Uterus (tissue), 2 donors: ENCODE data around the gene TCEAL8.

ENCODE experiments used
- CTCF ChIP-seq, 4 experiments: fragments of 200-600 bp in 2 of 4; fragments of 450-650 bp in 2 of 4; sonication (generic) in 2 of 4; IDR thresholded peaks; one replicate each; pipeline ENCODE4 v1.5.1; 2016 to 2019; ENCODE audit warnings: antibody characterized with exemption in 4 of 4, mild to moderate bottlenecking in 2 of 4, moderate library complexity in 1 of 4
- POLR2A ChIP-seq, 2 donors: fragments of 450-650 bp; IDR thresholded peaks; one replicate each; pipeline ENCODE4 v1.6.1; 2016; ENCODE audit warnings: antibody characterized with exemption in 2 of 2, mild to moderate bottlenecking in 1 of 2, moderate library complexity in 1 of 2

- TF ChIP-seq POLR2A (IDR thresholded peaks at IDR 0.05) (no peak), CTCF (IDR thresholded peaks at IDR 0.05) (no peak)
Observed at GRCh38 chrX:103279624-103280023, 24.7 kb upstream of the TCEAL8 start.
